ENCODE results near the gene ENOX1. TPM values are rescaled to one million over a fixed set of nuclear protein-coding genes. Genes with fewer than 3 reads are reported as not detected.

Gene ENOX1
- total RNA-seq, 2 donors from 2014 or later: 1.3 to 2.4 TPM

DNA sequence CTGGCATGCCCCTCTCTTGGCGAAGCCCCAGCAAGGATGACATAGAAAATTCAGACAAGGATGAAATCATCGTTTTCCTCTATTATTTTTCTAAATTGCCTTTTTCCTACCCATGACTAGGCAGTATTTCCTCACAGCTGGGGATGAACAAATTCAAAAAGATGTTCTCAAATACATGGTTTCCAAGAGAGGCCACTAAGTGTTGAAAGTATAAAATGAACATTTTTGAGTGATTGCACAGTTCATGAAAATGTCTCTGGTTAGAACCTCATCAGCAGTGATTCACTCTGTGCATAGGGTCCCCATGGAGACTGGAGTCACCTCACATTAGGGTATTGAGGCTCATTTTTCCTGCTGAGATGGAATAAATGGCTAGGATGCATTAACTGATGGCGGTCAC, 389.7 kb downstream of the ENOX1 start:
- TF ChIP-seq, protein P1, sequence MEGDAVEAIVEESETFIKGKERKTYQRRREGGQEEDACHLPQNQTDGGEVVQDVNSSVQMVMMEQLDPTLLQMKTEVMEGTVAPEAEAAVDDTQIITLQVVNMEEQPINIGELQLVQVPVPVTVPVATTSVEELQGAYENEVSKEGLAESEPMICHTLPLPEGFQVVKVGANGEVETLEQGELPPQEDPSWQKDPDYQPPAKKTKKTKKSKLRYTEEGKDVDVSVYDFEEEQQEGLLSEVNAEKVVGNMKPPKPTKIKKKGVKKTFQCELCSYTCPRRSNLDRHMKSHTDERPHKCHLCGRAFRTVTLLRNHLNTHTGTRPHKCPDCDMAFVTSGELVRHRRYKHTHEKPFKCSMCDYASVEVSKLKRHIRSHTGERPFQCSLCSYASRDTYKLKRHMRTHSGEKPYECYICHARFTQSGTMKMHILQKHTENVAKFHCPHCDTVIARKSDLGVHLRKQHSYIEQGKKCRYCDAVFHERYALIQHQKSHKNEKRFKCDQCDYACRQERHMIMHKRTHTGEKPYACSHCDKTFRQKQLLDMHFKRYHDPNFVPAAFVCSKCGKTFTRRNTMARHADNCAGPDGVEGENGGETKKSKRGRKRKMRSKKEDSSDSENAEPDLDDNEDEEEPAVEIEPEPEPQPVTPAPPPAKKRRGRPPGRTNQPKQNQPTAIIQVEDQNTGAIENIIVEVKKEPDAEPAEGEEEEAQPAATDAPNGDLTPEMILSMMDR (IDR thresholded peaks at IDR 0.05): no peak
- H3K4me1 ChIP-seq: no peaks in the 10 kb centered on the region
- no peak overlapping the region for H3K4me3 ChIP-seq
- H3K36me3 ChIP-seq: no peaks in the 10 kb centered on the region
- H3K27me3 ChIP-seq: no peaks in the 10 kb centered on the region
- no peak for DNase-seq (ENCODE audit: low spot score)
- H3K27ac ChIP-seq: no peak overlapping the region
- H3K9me3 ChIP-seq: no peaks in the 10 kb centered on the region

DNA sequence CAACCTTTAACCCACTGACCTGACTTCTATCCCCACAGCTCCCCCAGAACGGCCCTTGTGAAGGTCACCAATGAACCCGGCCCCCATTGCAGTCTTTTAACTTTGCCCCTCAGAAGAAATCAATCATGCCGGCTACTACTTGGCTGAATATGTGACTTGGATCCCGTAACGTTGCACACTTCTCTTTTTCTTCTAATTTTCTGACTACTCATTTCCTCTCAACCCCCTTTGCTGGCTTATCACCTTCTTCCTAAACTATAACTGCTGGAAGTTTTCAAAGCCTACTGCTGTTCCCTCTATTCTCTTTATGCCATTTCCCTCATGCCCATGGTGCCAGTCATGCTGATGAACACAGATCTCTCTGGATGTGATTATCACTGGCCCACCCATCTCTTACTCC, 395.7 kb downstream of the ENOX1 start:
- DNase-seq (ENCODE audit: low spot score): no peak
- TF ChIP-seq, protein P1 (IDR thresholded peaks at IDR 0.05): no peak
- Histone ChIP-seq H3K9me3 (no peaks in the 10 kb centered on the region), H3K4me3 (no peak overlapping the region), H3K36me3 (no peaks in the 10 kb centered on the region), H3K27ac (no peak overlapping the region), H3K4me1 (no peaks in the 10 kb centered on the region), H3K27me3 (no peaks in the 10 kb centered on the region)

DNA sequence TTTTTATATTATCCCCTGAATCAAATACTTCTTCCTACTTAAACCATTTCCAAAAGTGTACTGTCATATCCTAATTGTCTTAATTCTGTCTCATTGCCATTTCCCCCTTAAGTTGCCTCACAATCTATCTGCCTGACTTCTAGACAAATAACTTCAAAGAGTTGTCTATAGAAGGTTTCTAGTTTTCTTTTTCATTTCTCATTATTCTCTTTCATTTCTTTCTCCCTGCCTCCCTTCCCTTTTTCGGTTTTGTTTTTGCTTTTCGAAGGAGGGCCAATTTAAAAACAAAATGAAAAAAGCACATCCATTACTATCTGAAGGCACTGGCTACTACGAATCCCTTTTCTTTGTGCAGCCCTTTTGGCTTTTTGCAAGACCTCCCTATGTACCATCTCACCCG, 396.2 kb downstream of the ENOX1 start:
- Histone ChIP-seq H3K27ac (no peak overlapping the region), H3K27me3 (no peaks in the 10 kb centered on the region), H3K4me3 (no peak overlapping the region), H3K9me3 (no peaks in the 10 kb centered on the region), H3K4me1 (no peaks in the 10 kb centered on the region), H3K36me3 (no peaks in the 10 kb centered on the region)
- DNase-seq (ENCODE audit: low spot score): no peak
- TF ChIP-seq, protein P1 (IDR thresholded peaks at IDR 0.05): no peak

DNA sequence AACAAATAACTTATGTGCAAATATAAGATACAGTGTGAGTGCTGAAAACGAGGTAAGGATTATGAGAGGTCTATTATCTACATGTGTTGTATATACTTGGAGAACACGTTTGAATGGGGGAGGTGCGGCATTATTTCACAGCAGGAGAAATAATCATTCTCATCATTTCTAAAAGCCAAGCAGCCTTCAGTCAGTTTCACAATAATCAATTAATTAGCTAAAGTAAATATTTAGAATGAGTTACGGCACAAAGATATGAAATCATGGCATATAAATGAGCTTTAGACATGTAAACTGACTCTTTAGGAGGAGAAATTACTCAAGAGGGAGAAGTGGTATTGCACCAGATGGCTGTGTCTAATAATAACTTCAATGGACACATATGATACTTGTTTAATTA, 396.8 kb downstream of the ENOX1 start:
- no peak overlapping the region for H3K4me3 ChIP-seq
- TF ChIP-seq, protein P1 (IDR thresholded peaks at IDR 0.05): no peak
- no peaks in the 10 kb centered on the region for H3K27me3 ChIP-seq
- H3K4me1 ChIP-seq: no peaks in the 10 kb centered on the region
- DNase-seq (ENCODE audit: low spot score): no peak
- H3K27ac ChIP-seq: no peak overlapping the region
- H3K36me3 ChIP-seq: no peaks in the 10 kb centered on the region
- no peaks in the 10 kb centered on the region for H3K9me3 ChIP-seq

DNA sequence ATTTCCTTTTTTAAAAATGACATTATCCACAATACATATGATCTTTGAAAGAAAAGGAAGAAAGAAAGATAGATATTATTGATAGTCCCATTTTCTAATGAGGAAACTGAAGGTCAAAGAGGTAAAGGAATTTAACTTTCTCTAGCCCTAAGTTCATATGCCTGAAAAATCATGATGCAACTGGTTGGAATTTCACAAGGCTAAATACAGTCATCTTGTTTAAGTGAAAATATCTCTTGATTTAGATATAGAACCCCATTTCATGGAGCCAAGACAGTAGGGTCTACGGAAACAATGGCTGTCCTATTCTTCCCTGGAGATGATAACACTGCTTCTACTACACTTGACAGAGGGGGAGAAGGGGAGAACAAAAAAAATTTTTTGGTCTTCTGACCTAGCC, 397.2 kb downstream of the ENOX1 start:
- TF ChIP-seq, protein P1 (IDR thresholded peaks at IDR 0.05): no peak

DNA sequence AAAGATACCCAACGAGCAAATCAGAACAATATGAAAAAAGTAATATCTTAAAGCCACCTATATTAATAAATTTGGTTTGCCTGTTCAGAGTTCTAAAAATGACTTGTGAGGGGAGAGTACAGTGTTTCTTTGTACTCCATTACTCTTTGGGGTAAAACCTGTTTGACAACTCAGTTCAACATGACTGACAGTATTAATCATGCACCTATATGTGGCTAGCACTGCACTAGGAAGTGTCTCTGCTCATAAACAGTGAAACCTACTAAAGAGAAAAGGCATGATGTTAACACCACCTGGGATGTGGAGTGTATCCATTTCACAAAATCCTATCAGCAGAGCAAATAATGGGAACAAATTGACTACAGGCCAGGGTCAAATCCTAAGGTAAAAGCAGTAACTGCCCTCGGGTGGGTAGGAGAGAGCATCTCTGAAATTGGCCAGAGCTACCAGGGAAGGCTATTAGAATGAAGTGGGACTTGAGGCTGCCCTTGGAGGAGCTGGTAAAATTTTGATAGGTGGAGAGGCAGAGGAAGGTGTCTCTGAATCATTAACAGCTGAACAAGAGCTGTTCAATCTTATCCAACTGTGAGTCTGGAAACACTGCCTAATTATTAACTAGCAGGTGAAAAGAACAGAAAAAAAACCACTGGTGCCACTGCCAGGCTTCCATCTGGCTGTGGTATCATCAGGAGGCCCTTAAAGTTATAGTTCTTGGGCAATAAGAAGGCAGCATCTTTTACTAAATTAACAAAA, 398.3 kb downstream of the ENOX1 start:
- Histone ChIP-seq H3K9me3 (no peaks in the 10 kb centered on the region), H3K27ac (no peak overlapping the region), H3K4me3 (no peak overlapping the region), H3K4me1 (no peaks in the 10 kb centered on the region), H3K27me3 (no peaks in the 10 kb centered on the region), H3K36me3 (no peaks in the 10 kb centered on the region)
- TF ChIP-seq, protein P1 (IDR thresholded peaks at IDR 0.05): no peak
- no peak for DNase-seq (ENCODE audit: low spot score)

More for the DNA sequence above, 397.2 kb downstream of the ENOX1 start:
- H3K27ac ChIP-seq: no peak overlapping the region
- H3K27me3 ChIP-seq: no peaks in the 10 kb centered on the region
- no peak for DNase-seq (ENCODE audit: low spot score)
- no peaks in the 10 kb centered on the region for H3K4me1 ChIP-seq
- H3K36me3 ChIP-seq: no peaks in the 10 kb centered on the region
- H3K4me3 ChIP-seq: no peak overlapping the region
- H3K9me3 ChIP-seq: no peaks in the 10 kb centered on the region
